WTC11 (cell line): ENCODE data around the gene CPOX. TPM values are rescaled to one million over a fixed set of nuclear protein-coding genes. Genes with fewer than 3 reads are reported as not detected.
A peak's percentile ranks its signal among the peaks of the same experiment; 100 is the strongest.

Experiments
- ATAC-seq: fragments of 200-7000 bp; cut with Tn5 transposase; 2 replicates; pipeline ENCODE4 v1.10.0; 2021; ENCODE audit warnings: mild to moderate bottlenecking, moderate library complexity
- Bru-seq: library from RNA; stranded (reverse); fragments of 400-500 nt; gene quantifications from one replicate; lab custom pipeline; 2021; lab: Mats Ljungman, UMichigan
- CTCF ChIA-PET: fragments of 300-600 bp; sonication (Branson Sonifier 250); formaldehyde crosslinking; loops from one replicate; lab custom pipeline; 2021; ENCODE audit warnings: antibody characterized with exemption; lab: Charles Lee
- POLR2A ChIA-PET: fragments of 350-600 bp; sonication (Branson Sonifier 250); formaldehyde crosslinking; loops from one replicate; lab custom pipeline; 2021; ENCODE audit warnings: antibody characterized with exemption; lab: Charles Lee
- DNase-seq: peaks from one replicate; pipeline ENCODE4 v3.0.0; 2021; ENCODE audit warnings: low spot score
- H3K27ac Mint-ChIP-seq: 2 replicates; pipeline ENCODE4 v1.8.0; 2021; ENCODE audit warnings: mixed read lengths
- H3K27me3 Mint-ChIP-seq: 2 replicates; pipeline ENCODE4 v1.8.0; 2021; ENCODE audit warnings: low read depth, mild to moderate bottlenecking, moderate library complexity, mixed read lengths
- H3K36me3 Mint-ChIP-seq: 2 replicates; pipeline ENCODE4 v1.8.0; 2021; ENCODE audit warnings: mixed read lengths
- H3K4me1 Mint-ChIP-seq: 2 replicates; pipeline ENCODE4 v1.8.0; 2022; ENCODE audit warnings: mixed read lengths
- H3K4me3 Mint-ChIP-seq: 2 replicates; pipeline ENCODE4 v1.8.0; 2021; ENCODE audit warnings: mild to moderate bottlenecking, moderate library complexity, mixed read lengths
- H3K9me3 Mint-ChIP-seq: 2 replicates; pipeline ENCODE4 v1.8.0; 2021; ENCODE audit warnings: mixed read lengths
- ATF2 ChIP-seq: sonication (generic); formaldehyde crosslinking; IDR thresholded peaks from 2 replicates; pipeline ENCODE4 v1.8.1; 2022; ENCODE audit warnings: low read depth, missing genetic modification reagents, borderline replicate concordance
- ATF3 ChIP-seq: sonication (generic); formaldehyde crosslinking; conservative IDR thresholded peaks from 2 replicates; pipeline ENCODE4 v1.8.1; 2022; ENCODE audit warnings: mild to moderate bottlenecking, missing genetic modification reagents
- CBFB ChIP-seq: sonication (generic); formaldehyde crosslinking; IDR thresholded peaks from 2 replicates; pipeline ENCODE4 v1.8.1; 2022; ENCODE audit warnings: mild to moderate bottlenecking, low read depth, missing genetic modification reagents
- E2F1 ChIP-seq: sonication (generic); formaldehyde crosslinking; IDR thresholded peaks from 2 replicates; pipeline ENCODE4 v1.8.0; 2022; ENCODE audit warnings: mild to moderate bottlenecking, missing genetic modification reagents
- E2F5 ChIP-seq: sonication (generic); formaldehyde crosslinking; IDR thresholded peaks from 2 replicates; pipeline ENCODE4 v1.8.1; 2022; ENCODE audit warnings: mild to moderate bottlenecking, moderate library complexity, missing genetic modification reagents
- FOXK1 ChIP-seq: sonication (generic); formaldehyde crosslinking; IDR thresholded peaks from 2 replicates; pipeline ENCODE4 v1.8.0; 2022; ENCODE audit warnings: mild to moderate bottlenecking, moderate library complexity, missing genetic modification reagents
- FOXP1 ChIP-seq: sonication (generic); formaldehyde crosslinking; IDR thresholded peaks from 2 replicates; pipeline ENCODE4 v1.8.0; 2022; ENCODE audit warnings: missing genetic modification reagents, mild to moderate bottlenecking, moderate library complexity, borderline replicate concordance
- HMGA2 ChIP-seq: fragments of 250-450 bp; sonication (Bioruptor Pico); IDR thresholded peaks from 2 replicates; pipeline ENCODE4 v1.4.0; 2021; ENCODE audit warnings: mild to moderate bottlenecking, moderate library complexity
- JAZF1 ChIP-seq: fragments of 250-450 bp; sonication (Bioruptor Pico); IDR thresholded peaks from 2 replicates; pipeline ENCODE4 v1.9.0; 2021; ENCODE audit warnings: moderate library complexity, mild to moderate bottlenecking, inconsistent platforms
- JUN ChIP-seq: sonication (generic); formaldehyde crosslinking; IDR thresholded peaks from 2 replicates; pipeline ENCODE4 v1.8.0; 2023; ENCODE audit warnings: mild to moderate bottlenecking, missing genetic modification reagents
- MLX ChIP-seq: sonication (generic); formaldehyde crosslinking; IDR thresholded peaks from 2 replicates; pipeline ENCODE4 v1.8.1; 2023; ENCODE audit warnings: mild to moderate bottlenecking, missing genetic modification reagents, moderate library complexity
- NFE2L1 ChIP-seq: sonication (generic); formaldehyde crosslinking; IDR thresholded peaks from 2 replicates; pipeline ENCODE4 v1.8.1; 2023; ENCODE audit warnings: missing genetic modification reagents
- PRRX2 ChIP-seq: fragments of 250-450 bp; sonication (Bioruptor Pico); IDR thresholded peaks from 2 replicates; pipeline ENCODE4 v1.8.0; 2021; ENCODE audit warnings: mild to moderate bottlenecking
- RELA ChIP-seq: sonication (generic); formaldehyde crosslinking; IDR thresholded peaks from 2 replicates; pipeline ENCODE4 v1.8.1; 2022; ENCODE audit warnings: missing genetic modification reagents, mild to moderate bottlenecking, borderline replicate concordance
- STAT6 ChIP-seq: sonication (generic); formaldehyde crosslinking; conservative IDR thresholded peaks from 2 replicates; pipeline ENCODE4 v1.8.1; 2023; ENCODE audit warnings: mild to moderate bottlenecking, low read depth, missing genetic modification reagents, moderate library complexity
- TP53 ChIP-seq: sonication (generic); formaldehyde crosslinking; IDR thresholded peaks from 2 replicates; pipeline ENCODE4 v1.8.1; 2023; ENCODE audit warnings: mild to moderate bottlenecking, missing genetic modification reagents
- USF1 ChIP-seq: sonication (generic); formaldehyde crosslinking; IDR thresholded peaks from 2 replicates; pipeline ENCODE4 v1.8.0; 2022; ENCODE audit warnings: mild to moderate bottlenecking, missing genetic modification reagents
- ZBTB43 ChIP-seq: sonication (generic); formaldehyde crosslinking; IDR thresholded peaks from 2 replicates; pipeline ENCODE4 v1.8.1; 2023; ENCODE audit warnings: mild to moderate bottlenecking, missing genetic modification reagents
- ZNF416 ChIP-seq: fragments of 250-450 bp; sonication (Bioruptor Pico); IDR thresholded peaks from 2 replicates; pipeline ENCODE4 v1.9.0; 2021; ENCODE audit warnings: mild to moderate bottlenecking, inconsistent platforms
- ZSCAN18 ChIP-seq: fragments of 250-450 bp; sonication (Bioruptor Pico); IDR thresholded peaks from 2 replicates; pipeline ENCODE4 v2.1.2; 2022; ENCODE audit warnings: mild to moderate bottlenecking, moderate library complexity
- long read RNA-seq, 3 experiments: library from RNA in 1 of 3; library from capped mRNA in 1 of 3; library from polyadenylated mRNA in 1 of 3; unstranded in 2 of 3; stranded (forward) in 1 of 3; transcript quantifications; one replicate each; pipeline ENCODE4 v2.0.0, GENCODE V29; 2021
- total RNA-seq: library from RNA; stranded (reverse); gene quantifications from 3 replicates; pipeline ENCODE4 v1.2.3, GENCODE V29; 2021

Gene CPOX
- total RNA-seq, result 31.5 to 33.4 TPM (median 33.1 TPM) in 3 replicates
- Bru-seq, nascent RNA, result percentile 91 among the genes with signal in this experiment
- long read RNA-seq, experiment 1, transcript CPOX-201 (7 exons, 2,821 nt), result major isoform, 102 of 117 reads
- long read RNA-seq, experiment 1, partial matches to known transcripts, result 2 of 117 reads
- long read RNA-seq, experiment 1, other reads (novel, unspliced or antisense), result 13 of 117 reads
- long read RNA-seq, experiment 2, transcript CPOX-201 (7 exons, 2,821 nt), result major isoform, 30 of 60 reads
- long read RNA-seq, experiment 2, partial matches to known transcripts, result 22 of 60 reads
- long read RNA-seq, experiment 2, other reads (novel, unspliced or antisense), result 8 of 60 reads
- long read RNA-seq, experiment 3, partial matches to known transcripts, result 36 of 40 reads
- long read RNA-seq, experiment 3, other reads (novel, unspliced or antisense), result 2 of 40 reads

GRCh38 chr3:98593046-98593936 is at the start of gene CPOX:
Gene CPOX (minus strand): TSS chr3:98593611. CDS start chr3:98593504, 107 bp downstream.
- Mint-ChIP-seq H3K27ac (peak within 1 kb of the TSS; percentile 98), H3K27me3 (no peaks in the 10 kb centered on the region), H3K36me3 (peaks cover 22% of the 10 kb centered on the region), H3K4me1 (peaks cover 31% of the 10 kb centered on the region), H3K9me3 (no peaks in the 10 kb centered on the region), H3K4me3 (peak within 1 kb of the TSS; percentile 96)
- CTCF ChIA-PET, result interaction anchor here (1.1 to 2.6 kb wide), 6 partner anchors 9 to 401 kb away, joined by 3 to 18 read pairs (median 8); partner anchors contain the start of gene CLDND1
- DNase-seq, result peak; percentile 88
- POLR2A ChIA-PET, result interaction anchor here (0.6 to 1.1 kb wide), 5 partner anchors 10 to 1747 kb away, joined by 3 to 4 read pairs (median 3); no protein-coding TSS in a partner anchor
- ATAC-seq, result peak; percentile 94
- peak; percentile 78 for TF ChIP-seq FOXP1
- no peak for TF ChIP-seq ZSCAN18 (CRISPR knock-in tag)
- 0 out of 2 replicates have a peak, but pooled peaks have one; percentile 53 for TF ChIP-seq E2F1
- TF ChIP-seq STAT6 (CRISPR knock-in tag), result no peak
- TF ChIP-seq ATF2 (CRISPR knock-in tag), result no peak
- TF ChIP-seq ZNF416 (CRISPR knock-in tag), result no peak
- no peak for TF ChIP-seq PRRX2 (CRISPR knock-in tag)
- TF ChIP-seq FOXK1, result peak; percentile 89
- TF ChIP-seq USF1, result peak; percentile 27; the same call in 1 of the 2 replicates
- no peak for TF ChIP-seq ATF3 (CRISPR knock-in tag)
- no peak for TF ChIP-seq ZBTB43 (CRISPR knock-in tag)
- TF ChIP-seq RELA (CRISPR knock-in tag), result no peak
- TF ChIP-seq JAZF1 (CRISPR knock-in tag), result no peak
- TF ChIP-seq MLX, result no peak
- TF ChIP-seq NFE2L1 (CRISPR knock-in tag), result no peak
- peak; percentile 97 for TF ChIP-seq E2F5 (CRISPR knock-in tag)
- 0 out of 2 replicates have a peak, but pooled peaks have one; percentile 64 for TF ChIP-seq CBFB (CRISPR knock-in tag)
- TF ChIP-seq JUN (CRISPR knock-in tag), result no peak
- no peak for TF ChIP-seq HMGA2 (CRISPR knock-in tag)
- TF ChIP-seq TP53 (CRISPR knock-in tag), result 0 out of 2 replicates have a peak, but pooled peaks have one; percentile 42
